Epithelial cell of esophagus (primary cell): Measurements from ENCODE around the gene ARHGEF37.
A peak's percentile ranks its signal among the peaks of the same experiment; 100 is the strongest.

ENCODE experiments used
- DNase-seq: peaks from one replicate; pipeline ENCODE4 v3.0.0; 2010; ENCODE audit warnings: low read depth
- H3K4me3 ChIP-seq: 2 replicates; pipeline ENCODE4 v1.5.1; 2011; ENCODE audit warnings: mild to moderate bottlenecking, low read length, control low read depth
- TF ChIP-seq, protein P1 (sequence below): IDR thresholded peaks from 2 replicates; pipeline ENCODE4 v1.5.1; 2011; ENCODE audit warnings: low read depth, mild to moderate bottlenecking, low read length, control low read depth, inconsistent platforms; ENCODE audit not compliant: insufficient read depth; ENCODE audit errors: missing control alignments

The ARHGEF37 gene

GRCh38 chr5:149652697-149653096, 71.4 kb downstream of the ARHGEF37 start:
- TF ChIP-seq, protein P1, sequence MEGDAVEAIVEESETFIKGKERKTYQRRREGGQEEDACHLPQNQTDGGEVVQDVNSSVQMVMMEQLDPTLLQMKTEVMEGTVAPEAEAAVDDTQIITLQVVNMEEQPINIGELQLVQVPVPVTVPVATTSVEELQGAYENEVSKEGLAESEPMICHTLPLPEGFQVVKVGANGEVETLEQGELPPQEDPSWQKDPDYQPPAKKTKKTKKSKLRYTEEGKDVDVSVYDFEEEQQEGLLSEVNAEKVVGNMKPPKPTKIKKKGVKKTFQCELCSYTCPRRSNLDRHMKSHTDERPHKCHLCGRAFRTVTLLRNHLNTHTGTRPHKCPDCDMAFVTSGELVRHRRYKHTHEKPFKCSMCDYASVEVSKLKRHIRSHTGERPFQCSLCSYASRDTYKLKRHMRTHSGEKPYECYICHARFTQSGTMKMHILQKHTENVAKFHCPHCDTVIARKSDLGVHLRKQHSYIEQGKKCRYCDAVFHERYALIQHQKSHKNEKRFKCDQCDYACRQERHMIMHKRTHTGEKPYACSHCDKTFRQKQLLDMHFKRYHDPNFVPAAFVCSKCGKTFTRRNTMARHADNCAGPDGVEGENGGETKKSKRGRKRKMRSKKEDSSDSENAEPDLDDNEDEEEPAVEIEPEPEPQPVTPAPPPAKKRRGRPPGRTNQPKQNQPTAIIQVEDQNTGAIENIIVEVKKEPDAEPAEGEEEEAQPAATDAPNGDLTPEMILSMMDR, result no peak

DNA sequence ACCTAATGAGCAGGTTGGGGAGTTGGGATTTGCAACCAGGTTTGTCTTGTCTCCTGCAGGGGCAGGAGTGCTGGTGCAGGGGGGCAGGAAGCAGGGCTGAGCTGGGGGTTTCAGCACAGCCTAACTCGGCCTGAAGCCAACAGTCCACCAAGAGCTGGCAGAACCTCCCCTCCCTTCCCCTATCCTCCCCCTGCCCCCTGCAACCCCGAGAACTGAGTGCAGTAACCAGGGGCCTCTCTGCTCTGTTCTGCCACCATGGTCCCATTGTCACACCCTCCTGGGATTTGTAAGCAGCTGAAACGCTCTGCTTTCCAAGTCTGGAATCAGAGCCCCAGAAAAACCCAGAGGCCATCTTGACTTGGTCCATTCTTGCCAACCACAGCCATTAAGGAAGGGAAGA, 72.9 kb downstream of the ARHGEF37 start:
- H3K4me3 ChIP-seq, result no peak overlapping the region
- TF ChIP-seq, protein P1, result no peak
- no peak for DNase-seq

More at GRCh38 chr5:149652697-149653096, 71.4 kb downstream of the ARHGEF37 start:
- DNase-seq, result no peak
- no peak overlapping the region for H3K4me3 ChIP-seq

DNA sequence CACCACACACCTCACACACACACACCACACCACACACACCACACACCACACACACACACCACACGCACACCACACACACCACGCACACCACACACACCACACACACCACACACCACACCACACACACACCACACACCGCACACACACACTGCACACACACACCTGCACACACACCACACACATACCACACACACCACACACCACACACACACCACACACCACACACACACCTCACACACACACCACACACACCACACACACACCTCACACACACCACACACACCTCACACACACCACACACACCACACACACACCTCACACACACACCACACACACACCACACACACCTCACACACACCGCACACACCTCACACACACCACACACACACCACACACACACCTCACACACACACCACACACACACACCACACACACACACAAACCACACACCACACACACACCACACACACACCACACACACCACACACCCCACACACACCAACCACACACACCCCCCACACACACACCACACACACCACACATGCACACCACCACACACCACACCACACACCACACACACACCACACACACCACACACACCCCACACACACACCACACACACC, 73.7 kb downstream of the ARHGEF37 start:
- no peak overlapping the region for H3K4me3 ChIP-seq
- TF ChIP-seq, protein P1, result no peak
- no peak for DNase-seq

DNA sequence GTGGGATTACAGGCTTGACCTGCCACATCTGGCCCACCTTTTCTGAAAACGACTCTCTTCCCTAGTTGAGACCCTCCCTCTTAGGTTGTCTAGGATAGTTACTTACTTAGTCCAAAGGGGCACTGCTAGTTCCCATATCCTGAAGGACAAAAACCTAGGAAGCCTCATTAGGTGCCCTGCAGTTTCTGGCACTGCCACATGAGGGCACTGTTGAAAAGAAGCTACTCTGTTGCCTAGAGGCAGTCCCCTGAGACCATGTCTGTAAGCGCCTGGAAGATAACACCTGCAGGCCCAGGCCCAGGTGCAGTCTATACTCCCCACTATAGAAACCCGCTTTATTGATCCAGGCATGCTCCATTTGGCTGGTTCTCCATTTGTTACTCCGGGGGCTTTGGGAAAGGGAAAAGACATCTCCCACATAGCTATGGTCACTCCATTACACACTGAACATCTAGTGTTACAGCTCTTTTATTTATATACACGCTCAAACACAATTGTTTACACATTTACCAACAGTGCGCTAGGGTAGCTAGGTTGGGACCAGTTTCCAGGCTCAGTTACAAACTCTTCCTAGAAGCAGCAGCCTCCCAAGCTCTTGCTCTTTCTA, 75.4 kb downstream of the ARHGEF37 start:
- no peak overlapping the region for H3K4me3 ChIP-seq
- DNase-seq, result peak; percentile 59
- TF ChIP-seq, protein P1, result peak; percentile 94

GRCh38 chr5:149657324-149657723, 76.0 kb downstream of the ARHGEF37 start:
- H3K4me3 ChIP-seq, result no peak overlapping the region
- TF ChIP-seq, protein P1, result no peak
- DNase-seq, result no peak

DNA sequence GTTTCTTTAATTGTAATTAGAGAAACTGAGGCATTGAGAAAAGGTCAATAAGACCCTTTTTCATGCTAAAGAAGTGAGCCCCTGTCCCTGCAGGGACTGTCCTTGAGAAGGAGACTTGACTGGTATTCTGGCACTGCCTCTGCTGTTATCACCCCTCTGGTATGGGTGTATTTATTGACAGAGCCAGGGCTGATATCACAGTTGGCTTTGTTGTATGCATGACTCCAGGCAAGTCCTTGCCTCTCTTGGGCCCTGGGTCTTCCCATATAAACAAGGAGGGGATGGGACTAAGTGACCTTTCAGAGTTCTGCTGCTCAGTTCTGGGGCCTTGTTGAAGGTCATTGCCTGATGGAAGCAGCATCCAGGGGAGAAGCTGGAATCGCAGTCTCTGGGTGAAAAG, 77.0 kb downstream of the ARHGEF37 start:
- TF ChIP-seq, protein P1, result no peak
- DNase-seq, result no peak
- no peak overlapping the region for H3K4me3 ChIP-seq

DNA sequence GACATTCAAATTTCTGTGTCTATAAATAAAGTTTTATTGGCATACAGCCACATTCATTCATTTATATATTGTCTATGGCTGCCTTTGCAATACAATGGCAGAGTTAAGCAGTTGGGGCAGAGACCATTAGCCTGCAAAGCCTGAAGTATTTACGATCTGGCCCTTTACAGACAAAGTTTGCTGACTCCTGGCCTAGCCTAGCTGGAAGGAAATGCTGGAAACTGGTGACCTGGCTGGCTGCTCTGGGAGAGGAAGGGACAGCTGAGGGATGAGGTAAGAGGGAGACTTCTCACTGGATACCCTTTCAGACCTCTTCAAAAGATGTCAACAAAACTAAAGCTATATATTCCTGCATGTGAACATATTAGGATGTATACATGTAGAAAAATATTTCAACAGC, 82.8 kb downstream of the ARHGEF37 start:
- H3K4me3 ChIP-seq, result no peak overlapping the region
- TF ChIP-seq, protein P1, result no peak
- no peak for DNase-seq
